HepG2 (cell line): ENCODE data around the gene FTCD. TPM values are rescaled to one million over a fixed set of nuclear protein-coding genes. Genes with fewer than 3 reads are reported as not detected.

ENCODE experiments used
- ATF7 ChIP-seq, 2 experiments: fragments of 450-650 bp in 1 of 2; sonication (generic) in 1 of 2; formaldehyde crosslinking in 1 of 2; IDR thresholded peaks; 2 replicates each; pipeline versions ENCODE4 v1.4.0 to v1.6.1; 2016 to 2020; ENCODE audit warnings: antibody characterized with exemption in 1 of 2, mild to moderate bottlenecking in 1 of 2, missing genetic modification reagents in 1 of 2
- DPF2 ChIP-seq: sonication (generic); formaldehyde crosslinking; IDR thresholded peaks from 2 replicates; pipeline ENCODE4 v1.4.0; 2020; ENCODE audit warnings: mild to moderate bottlenecking, low read depth, missing genetic modification reagents, borderline replicate concordance
- GPBP1L1 ChIP-seq: sonication (generic); formaldehyde crosslinking; IDR thresholded peaks from 2 replicates; pipeline ENCODE4 v1.5.0; 2020; ENCODE audit warnings: mild to moderate bottlenecking, missing genetic modification reagents
- HHEX ChIP-seq: IDR thresholded peaks from 2 replicates; pipeline ENCODE4 v1.6.1; 2016; ENCODE audit warnings: control low read depth
- JUND ChIP-seq: sonication (generic); formaldehyde crosslinking; IDR thresholded peaks from 2 replicates; pipeline ENCODE4 v1.8.0; 2022; ENCODE audit warnings: mild to moderate bottlenecking, missing genetic modification reagents
- KDM3A ChIP-seq: IDR thresholded peaks from 2 replicates; pipeline ENCODE4 v1.6.1; 2018; ENCODE audit warnings: low read depth, missing compliant biosample characterization
- NRL ChIP-seq: sonication (generic); formaldehyde crosslinking; IDR thresholded peaks from 2 replicates; pipeline ENCODE4 v1.5.0; 2020; ENCODE audit warnings: missing genetic modification reagents, mild to moderate bottlenecking, moderate library complexity, borderline replicate concordance
- PAXIP1 ChIP-seq: sonication (generic); formaldehyde crosslinking; conservative IDR thresholded peaks from 2 replicates; pipeline ENCODE4 v1.4.0; 2020; ENCODE audit warnings: mild to moderate bottlenecking, missing genetic modification reagents, moderate library complexity
- TCF7 ChIP-seq: sonication (generic); IDR thresholded peaks from 2 replicates; pipeline ENCODE4 v1.6.1; 2016; ENCODE audit warnings: antibody characterized with exemption, low read depth
- ZKSCAN5 ChIP-seq: sonication (generic); formaldehyde crosslinking; IDR thresholded peaks from 2 replicates; pipeline ENCODE4 v1.5.1; 2020; ENCODE audit warnings: mild to moderate bottlenecking, missing genetic modification reagents
- ZNF143 ChIP-seq: sonication (generic); formaldehyde crosslinking; IDR thresholded peaks from 2 replicates; pipeline ENCODE4 v1.4.0; 2020; ENCODE audit warnings: missing genetic modification reagents
- ZNF354B ChIP-seq: sonication (generic); formaldehyde crosslinking; IDR thresholded peaks from 2 replicates; pipeline ENCODE4 v1.8.0; 2022; ENCODE audit warnings: mild to moderate bottlenecking, missing genetic modification reagents
- ZNF562 ChIP-seq: sonication (generic); formaldehyde crosslinking; IDR thresholded peaks from 2 replicates; pipeline ENCODE4 v1.8.0; 2022; ENCODE audit warnings: missing genetic modification reagents, borderline replicate concordance
- ZNF772 ChIP-seq: sonication (generic); formaldehyde crosslinking; IDR thresholded peaks from 2 replicates; pipeline ENCODE4 v1.5.0; 2020; ENCODE audit warnings: mild to moderate bottlenecking, missing genetic modification reagents
- polyA plus RNA-seq, 8 experiments: library from polyadenylated mRNA; depleted of rRNA in 3 of 8; stranded (reverse) in 7 of 8; unstranded in 1 of 8; fragments of >200 nt; fragmentation: Illumina TruSeq in 4 of 8; extraction: Trizol in 4 of 8; gene quantifications; 2 replicates each; pipeline versions ENCODE4 v1.2.1 to v1.2.3, GENCODE V29; 2011 to 2016; ENCODE audit warnings: low read depth in 4 of 8, missing spikeins in 1 of 8, mixed read lengths in 1 of 8; ENCODE audit not compliant: insufficient read depth in 1 of 8
- total RNA-seq, 5 experiments: library from RNA; depleted of rRNA; stranded (reverse); fragments of >200 nt; fragmentation: Illumina TruSeq; extraction: Trizol; gene quantifications; 2 replicates each; pipeline ENCODE4 v1.2.3, GENCODE V29; 2016; ENCODE audit warnings: low read depth in 1 of 5
- TF ChIP-seq, protein P1 (sequence below): sonication (generic); formaldehyde crosslinking; conservative IDR thresholded peaks from 2 replicates; pipeline ENCODE4 v1.8.1; 2023; ENCODE audit warnings: missing genetic modification reagents
- TF ChIP-seq, protein P2 (sequence below): sonication (generic); formaldehyde crosslinking; IDR thresholded peaks from 2 replicates; pipeline ENCODE4 v1.5.1; 2020; ENCODE audit warnings: missing genetic modification reagents, mild to moderate bottlenecking, borderline replicate concordance
- TF ChIP-seq, protein P3 (sequence below): sonication (generic); formaldehyde crosslinking; IDR thresholded peaks from 2 replicates; pipeline ENCODE4 v1.5.1; 2020; ENCODE audit warnings: missing genetic modification reagents, mild to moderate bottlenecking, borderline replicate concordance

Gene FTCD
- total and polyA plus RNA-seq, 2 of the 13 experiments (the other 11 are each of a cell fraction or from before 2014, with no cell fraction given), result 75.7 to 105 TPM

GRCh38 chr21:46155514-46156377 lies at the start of gene FTCD (continued):
- TF ChIP-seq ZNF143 (CRISPR knock-in tag) (no peak), NRL (CRISPR knock-in tag) (peak; percentile 94), ZNF772 (CRISPR knock-in tag) (peak; percentile 77; the same call in 1 of the 2 replicates), GPBP1L1 (CRISPR knock-in tag) (no peak), ATF7 (IDR thresholded peaks at IDR 0.05) (no peak), ATF7 (CRISPR knock-in tag; IDR thresholded peaks at IDR 0.05) (peak; percentile 37; the same call in 1 of the 2 replicates), DPF2 (CRISPR knock-in tag) (peak; percentile 57; the same call in 1 of the 2 replicates), ZNF562 (CRISPR knock-in tag) (no peak), ZNF354B (CRISPR knock-in tag) (0 out of 2 replicates have a peak, but pooled peaks have one; percentile 4), TCF7 (no peak), ZKSCAN5 (CRISPR knock-in tag) (no peak), HHEX (CRISPR knock-in tag) (no peak), PAXIP1 (CRISPR knock-in tag) (peak; percentile 91), JUND (CRISPR knock-in tag) (0 out of 2 replicates have a peak, but pooled peaks have one; percentile 2), KDM3A (CRISPR knock-in tag) (no peak)
- TF ChIP-seq, protein P1, sequence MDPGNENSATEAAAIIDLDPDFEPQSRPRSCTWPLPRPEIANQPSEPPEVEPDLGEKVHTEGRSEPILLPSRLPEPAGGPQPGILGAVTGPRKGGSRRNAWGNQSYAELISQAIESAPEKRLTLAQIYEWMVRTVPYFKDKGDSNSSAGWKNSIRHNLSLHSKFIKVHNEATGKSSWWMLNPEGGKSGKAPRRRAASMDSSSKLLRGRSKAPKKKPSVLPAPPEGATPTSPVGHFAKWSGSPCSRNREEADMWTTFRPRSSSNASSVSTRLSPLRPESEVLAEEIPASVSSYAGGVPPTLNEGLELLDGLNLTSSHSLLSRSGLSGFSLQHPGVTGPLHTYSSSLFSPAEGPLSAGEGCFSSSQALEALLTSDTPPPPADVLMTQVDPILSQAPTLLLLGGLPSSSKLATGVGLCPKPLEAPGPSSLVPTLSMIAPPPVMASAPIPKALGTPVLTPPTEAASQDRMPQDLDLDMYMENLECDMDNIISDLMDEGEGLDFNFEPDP (CRISPR knock-in tag), result 0 out of 2 replicates have a peak, but pooled peaks have one; percentile 77
- TF ChIP-seq, protein P2, sequence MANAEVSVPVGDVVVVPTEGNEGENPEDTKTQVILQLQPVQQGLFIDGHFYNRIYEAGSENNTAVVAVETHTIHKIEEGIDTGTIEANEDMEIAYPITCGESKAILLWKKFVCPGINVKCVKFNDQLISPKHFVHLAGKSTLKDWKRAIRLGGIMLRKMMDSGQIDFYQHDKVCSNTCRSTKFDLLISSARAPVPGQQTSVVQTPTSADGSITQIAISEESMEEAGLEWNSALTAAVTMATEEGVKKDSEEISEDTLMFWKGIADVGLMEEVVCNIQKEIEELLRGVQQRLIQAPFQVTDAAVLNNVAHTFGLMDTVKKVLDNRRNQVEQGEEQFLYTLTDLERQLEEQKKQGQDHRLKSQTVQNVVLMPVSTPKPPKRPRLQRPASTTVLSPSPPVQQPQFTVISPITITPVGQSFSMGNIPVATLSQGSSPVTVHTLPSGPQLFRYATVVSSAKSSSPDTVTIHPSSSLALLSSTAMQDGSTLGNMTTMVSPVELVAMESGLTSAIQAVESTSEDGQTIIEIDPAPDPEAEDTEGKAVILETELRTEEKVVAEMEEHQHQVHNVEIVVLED (CRISPR knock-in tag), result peak; percentile 39; the same call in 1 of the 2 replicates
- TF ChIP-seq, protein P3, sequence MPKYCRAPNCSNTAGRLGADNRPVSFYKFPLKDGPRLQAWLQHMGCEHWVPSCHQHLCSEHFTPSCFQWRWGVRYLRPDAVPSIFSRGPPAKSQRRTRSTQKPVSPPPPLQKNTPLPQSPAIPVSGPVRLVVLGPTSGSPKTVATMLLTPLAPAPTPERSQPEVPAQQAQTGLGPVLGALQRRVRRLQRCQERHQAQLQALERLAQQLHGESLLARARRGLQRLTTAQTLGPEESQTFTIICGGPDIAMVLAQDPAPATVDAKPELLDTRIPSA (CRISPR knock-in tag), result no peak
